NCI-H226 (cell line): Measurements from ENCODE around the gene HS3ST4.

Experiments
- DNase-seq: peaks from one replicate; pipeline ENCODE4 v3.0.0-alpha.2; 2015

The HS3ST4 gene

DNA sequence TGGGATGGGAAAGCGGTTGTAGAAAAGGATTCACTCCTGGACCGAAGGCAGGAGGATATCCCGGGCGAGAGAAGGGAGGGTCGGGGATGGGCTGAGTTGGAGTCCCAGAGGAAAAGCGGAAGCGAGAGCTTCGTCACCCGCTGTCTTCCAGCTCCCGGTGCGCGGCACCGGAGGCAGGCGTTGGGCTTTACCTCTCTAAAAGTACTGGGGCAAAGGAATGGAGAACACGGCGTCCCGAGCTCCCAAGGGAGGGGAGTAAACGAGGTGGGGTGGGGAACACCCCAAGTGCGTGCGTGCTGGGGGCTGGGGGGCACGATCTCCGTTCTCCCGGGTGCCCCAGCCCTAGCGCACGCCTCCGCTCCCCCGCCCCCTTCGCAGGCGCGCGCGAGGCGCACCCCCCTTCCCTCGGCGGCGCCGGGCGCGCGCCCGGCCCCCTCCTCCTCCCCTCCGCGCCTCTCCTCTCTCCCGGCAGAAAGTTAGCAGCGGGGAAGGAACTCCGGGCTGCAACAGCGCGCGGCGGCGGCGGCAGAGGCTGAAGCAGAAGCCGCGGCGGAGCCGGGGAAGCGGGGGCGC, at the start of gene HS3ST4:
TSS of gene HS3ST4 (plus strand) at position 441 of the 573 bp plus-strand sequence.
- DNase-seq = no peak

DNA sequence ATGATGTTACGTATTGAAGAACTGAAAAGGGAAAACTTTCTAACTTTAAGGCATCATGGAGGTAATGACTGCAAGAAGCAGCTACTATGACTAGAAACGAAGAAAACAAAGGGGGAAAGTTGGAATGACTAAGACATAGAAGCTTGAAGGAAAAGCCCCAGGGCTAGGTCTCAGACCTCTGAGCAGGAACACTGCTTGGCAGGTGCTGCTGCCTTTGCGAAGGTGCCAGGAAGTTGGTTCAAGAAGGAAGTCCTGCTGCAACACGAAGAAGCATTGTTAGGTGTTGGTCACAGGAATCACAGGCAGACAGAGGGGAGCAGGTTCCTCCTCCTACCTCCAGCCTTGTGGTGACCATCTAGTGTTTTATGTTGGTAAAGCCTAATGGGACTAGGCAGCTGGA, 48.1 kb upstream of the HS3ST4 start:
- no peak for DNase-seq

DNA sequence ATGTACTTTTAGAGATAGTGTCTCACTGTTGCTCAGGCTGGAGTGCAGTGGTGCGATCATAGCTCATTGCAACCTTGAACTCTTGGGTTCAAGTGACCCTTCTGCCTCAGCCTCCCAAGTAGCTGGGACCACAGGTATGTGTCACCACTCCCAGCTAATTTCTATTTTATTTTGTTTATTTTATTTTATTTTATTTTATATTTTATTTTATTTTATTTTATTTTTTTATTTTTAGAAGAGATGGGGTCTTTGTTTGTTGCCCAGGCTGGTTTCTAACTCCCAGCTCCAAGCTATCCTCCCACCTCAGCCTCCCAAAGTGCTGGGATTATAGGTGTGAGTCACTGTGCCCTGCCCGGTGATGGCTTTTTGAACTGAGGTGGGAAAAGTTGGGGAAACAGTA, 35.1 kb upstream of the HS3ST4 start:
- DNase-seq = no peak

DNA sequence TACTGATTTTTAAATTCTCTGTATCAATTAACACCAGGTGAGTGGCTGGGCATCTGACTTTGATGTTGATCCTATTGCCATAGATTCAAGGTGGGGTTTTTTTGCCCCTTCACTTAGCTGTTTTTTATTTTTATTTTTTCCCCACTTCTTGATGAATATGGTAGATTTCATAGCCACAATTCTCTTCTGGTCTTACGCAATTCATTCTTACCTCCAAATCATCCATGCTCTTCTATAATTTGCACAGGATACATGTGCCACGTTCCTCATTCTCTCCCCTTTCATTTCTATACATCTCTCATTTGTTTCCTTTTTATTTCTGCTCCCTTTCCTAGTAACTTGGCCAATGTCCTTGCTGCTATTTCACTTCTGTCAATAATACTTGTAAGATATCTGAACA, 14.9 kb upstream of the HS3ST4 start:
- no peak for DNase-seq

DNA sequence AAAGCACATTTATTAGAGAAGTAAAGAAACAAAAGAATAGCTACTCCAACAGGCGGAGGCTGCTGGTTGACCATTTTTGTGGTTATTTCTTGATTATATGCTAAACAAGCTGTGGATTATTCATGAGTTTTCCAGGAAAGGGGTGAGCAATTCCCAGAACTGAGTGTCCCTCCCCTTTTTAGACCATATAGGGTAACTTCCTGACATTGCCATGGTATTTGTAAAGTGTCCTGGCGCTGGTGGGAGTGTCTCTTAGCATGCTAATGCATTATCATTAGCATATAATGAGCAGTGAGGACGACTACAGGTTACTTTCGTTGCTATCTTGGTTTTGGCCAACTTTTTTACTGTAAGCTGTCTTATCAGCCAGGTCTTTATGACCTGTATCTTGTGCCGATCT, 12.2 kb upstream of the HS3ST4 start:
- no peak for DNase-seq

DNA sequence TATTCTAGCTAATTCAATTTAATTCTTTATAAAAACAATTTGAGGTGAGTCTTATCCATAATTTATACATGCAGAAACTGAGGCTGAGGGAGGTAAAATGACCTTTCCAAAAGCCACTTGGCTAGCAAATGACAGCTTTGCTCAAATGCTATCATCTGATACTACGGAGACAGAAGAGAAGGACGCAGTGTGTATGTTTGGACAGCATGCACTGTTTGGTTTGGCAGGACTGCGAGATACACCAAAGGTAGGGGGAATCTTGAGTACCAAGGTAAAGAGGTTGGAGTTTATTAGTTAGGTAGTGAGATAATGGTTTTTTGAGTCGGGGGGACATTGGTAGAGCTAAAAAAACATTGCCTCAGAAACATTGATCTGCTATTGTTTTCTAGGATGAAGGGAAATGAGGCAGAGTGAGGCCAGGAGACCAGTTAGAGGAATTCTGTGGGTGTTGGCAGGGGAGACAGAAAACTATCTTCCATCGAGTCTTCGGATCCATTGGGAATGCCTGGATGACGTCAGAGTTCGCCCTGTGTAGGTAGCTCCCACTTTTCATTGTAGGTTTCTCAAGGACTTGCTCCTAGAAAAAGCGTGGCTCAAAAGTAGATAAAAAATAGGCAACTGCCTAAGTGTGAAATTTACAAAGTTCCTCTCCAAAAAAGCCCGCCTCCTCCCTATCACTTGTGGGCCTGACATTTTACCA, 2.5 kb upstream of the HS3ST4 start:
- DNase-seq = no peak

DNA sequence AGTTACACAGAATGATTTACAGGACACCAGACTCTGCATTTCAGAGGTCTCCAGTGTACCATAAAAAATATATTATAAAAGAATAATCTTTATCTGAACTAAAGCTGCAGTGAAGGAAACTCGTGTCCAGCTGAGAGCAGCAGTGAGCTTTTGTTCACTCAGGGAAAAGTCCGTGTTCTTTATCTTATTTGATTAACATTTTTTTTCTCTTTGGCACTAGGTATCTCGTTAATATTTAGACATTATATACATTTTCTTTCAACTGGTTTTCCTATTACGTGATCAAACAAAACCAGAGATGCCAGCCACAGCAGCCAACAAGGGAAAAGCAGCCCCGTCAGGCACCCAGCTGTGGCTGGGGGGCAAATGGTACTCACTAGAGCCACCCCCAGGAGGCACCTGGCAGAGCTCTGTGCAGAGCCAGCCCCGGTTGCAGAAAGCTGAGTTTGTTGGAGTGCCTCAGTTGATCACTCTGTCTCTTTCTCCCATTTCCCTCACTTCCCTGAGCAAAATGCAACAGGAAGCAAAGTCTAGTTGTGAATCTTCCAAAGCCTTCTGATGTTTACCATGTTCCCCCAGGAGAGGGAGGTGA, 1.1 kb upstream of the HS3ST4 start:
- DNase-seq = no peak

DNA sequence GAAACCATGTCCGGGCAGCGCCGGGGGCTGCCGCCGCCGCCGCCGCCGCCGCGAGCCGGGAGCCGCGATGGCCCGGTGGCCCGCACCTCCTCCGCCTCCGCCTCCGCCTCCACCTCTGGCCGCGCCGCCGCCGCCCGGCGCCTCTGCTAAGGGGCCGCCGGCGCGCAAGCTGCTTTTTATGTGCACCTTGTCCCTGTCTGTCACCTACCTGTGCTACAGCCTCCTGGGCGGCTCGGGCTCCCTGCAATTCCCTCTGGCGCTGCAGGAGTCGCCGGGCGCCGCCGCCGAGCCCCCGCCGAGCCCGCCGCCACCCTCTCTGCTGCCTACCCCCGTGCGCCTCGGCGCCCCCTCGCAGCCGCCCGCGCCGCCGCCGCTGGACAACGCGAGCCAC, 587 bp downstream of the HS3ST4 start:
- no peak for DNase-seq

DNA sequence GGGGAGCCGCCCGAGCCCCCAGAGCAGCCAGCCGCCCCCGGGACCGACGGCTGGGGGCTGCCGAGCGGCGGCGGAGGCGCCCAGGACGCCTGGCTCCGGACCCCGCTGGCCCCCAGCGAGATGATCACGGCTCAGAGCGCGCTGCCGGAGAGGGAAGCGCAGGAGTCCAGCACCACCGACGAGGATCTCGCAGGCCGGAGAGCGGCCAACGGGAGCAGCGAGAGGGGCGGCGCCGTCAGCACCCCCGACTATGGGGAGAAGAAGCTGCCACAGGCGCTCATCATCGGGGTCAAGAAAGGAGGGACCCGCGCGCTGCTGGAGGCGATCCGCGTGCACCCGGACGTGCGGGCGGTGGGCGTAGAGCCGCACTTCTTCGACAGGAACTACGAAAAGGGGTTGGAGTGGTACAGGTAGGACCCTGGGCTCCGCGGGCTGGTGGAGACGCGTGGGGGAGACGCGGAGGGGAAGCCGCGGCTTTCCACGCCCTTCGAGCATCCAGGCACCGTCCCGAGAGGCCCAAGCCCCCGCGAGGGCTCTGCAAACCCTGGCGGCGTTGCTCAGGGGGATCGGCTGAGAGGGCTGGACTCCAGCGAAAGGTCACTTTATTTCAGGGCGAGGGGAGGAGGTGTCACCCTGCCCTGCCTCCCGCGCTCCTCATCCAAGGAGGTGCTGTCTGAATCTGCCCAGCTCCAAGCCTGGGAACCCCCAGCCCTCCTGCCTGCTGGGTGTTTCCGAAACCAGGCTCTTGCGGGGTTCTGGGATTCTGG, 1.2 kb downstream of the HS3ST4 start:
- no peak for DNase-seq

DNA sequence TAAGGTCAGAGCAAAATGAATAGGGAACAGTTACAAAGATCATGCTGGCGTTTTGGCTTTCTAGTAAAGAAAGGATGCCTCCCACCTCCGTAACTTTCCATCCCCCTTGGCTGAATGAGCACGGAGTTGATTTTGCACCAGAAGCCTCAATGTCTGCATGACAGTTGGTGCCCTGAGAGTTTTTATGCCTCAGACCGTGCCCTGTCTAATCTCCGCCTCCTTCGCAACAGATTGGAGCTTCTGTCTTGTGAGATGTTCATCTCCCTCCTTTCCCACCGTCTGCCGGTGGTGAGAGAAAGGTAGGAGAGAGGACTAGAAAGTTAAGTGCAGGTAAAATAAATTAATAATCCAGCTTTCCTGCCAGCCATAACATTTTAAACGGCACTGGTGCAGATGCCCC, 1.9 kb downstream of the HS3ST4 start:
- no peak for DNase-seq

DNA sequence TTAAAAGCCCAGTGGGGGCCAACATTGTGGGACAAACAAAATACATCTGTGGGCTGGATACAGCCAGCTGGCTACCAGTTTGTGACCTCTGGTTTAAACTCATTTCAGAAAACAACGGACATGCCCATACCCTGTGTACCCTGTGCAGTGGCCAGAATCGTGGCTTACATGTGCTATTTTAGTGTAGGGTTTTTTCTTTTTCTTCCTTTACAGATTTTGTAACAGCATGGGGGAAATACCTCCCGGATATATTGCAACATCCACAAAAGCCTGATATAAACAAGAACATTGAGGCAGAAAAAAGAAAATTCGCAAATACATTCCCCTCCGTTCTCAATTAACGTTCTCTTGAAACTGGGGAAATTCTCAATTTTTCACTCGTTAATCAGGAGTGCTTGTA, 7.3 kb downstream of the HS3ST4 start:
- no peak for DNase-seq

DNA sequence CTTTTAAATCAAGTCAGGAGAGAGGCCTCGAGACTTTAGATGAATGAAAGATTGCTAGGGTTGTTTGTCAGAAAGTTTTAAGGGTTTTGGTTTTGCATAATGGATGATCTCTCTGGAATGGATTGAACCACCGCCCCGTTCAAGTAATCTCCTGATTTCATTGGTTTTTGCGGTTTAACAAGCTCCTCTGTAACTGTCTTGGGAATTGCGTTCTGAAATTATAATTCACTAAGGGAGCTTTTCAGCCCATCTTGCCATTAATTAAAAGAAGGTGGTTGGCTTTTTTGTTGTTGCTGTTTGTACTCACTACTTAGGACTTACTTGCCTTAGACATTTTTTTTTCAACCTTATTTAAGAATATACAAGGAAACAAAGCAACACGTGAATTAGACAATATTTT, 8.8 kb downstream of the HS3ST4 start:
- no peak for DNase-seq

DNA sequence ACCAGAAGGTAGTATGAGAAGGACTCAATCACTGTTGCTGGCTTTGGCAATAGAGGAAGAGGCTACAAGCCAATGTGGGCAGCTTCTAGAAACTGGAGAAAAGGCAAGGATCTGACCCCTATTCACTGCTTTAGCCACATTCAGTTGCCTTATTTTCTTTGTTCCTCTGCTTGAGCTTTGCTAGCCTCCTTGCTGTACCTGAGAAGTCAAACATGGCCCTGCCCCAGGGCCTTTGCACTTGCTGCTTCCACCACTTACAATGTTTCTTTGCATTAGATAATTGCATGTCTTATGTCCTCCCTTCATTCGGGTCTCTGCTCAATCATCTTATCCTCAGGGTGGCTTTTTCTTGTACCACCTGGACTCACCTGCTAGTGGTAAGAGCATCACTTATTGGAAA, 15.8 kb downstream of the HS3ST4 start:
- no peak for DNase-seq

DNA sequence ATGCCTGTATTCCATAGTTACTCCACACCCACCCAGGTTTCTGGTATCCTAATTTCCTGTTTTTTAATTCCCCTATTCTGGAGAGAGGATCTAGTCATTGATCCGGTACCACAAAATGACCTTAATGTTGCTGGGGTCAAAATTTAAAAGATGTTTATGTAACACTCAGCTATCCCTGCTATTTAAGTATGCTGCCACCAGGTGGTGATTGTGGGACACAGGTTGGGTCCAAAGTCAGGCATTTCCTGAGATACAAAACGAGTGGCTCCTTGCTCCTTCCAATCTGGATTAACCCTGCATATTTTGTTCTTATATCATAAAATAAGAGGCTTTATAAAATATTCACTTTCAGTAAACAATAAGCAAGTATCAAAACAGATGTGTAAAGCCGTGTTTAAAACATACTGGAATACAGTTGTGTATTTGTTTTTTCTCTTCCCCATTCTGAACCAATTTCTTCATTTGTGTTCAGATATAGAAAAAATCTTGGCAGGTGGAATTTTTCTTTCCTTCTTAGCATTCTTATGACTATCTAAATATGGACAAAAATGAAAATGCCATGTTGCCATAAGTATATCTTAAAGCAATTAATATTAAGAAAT, 16.3 kb downstream of the HS3ST4 start:
- no peak for DNase-seq

DNA sequence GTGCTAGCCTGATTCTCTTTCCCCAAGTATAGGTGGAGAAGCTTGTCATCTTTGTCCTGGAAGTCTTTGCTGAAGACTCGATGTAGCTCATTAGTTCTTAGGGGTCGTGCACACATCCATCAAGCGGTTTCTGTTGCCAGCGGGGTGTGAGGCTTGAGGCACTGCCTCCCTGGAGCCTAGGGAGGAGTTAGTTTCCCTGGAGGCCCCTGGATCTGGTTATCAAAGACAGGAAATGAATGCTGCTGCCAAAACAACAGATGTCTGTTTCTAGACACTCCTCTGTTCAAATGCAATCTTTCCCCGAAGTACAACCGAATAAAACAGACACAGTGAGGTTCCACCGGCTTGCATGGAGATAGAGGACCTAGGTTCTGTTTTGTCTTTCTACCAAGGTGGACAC, 17.5 kb downstream of the HS3ST4 start:
- DNase-seq = no peak

DNA sequence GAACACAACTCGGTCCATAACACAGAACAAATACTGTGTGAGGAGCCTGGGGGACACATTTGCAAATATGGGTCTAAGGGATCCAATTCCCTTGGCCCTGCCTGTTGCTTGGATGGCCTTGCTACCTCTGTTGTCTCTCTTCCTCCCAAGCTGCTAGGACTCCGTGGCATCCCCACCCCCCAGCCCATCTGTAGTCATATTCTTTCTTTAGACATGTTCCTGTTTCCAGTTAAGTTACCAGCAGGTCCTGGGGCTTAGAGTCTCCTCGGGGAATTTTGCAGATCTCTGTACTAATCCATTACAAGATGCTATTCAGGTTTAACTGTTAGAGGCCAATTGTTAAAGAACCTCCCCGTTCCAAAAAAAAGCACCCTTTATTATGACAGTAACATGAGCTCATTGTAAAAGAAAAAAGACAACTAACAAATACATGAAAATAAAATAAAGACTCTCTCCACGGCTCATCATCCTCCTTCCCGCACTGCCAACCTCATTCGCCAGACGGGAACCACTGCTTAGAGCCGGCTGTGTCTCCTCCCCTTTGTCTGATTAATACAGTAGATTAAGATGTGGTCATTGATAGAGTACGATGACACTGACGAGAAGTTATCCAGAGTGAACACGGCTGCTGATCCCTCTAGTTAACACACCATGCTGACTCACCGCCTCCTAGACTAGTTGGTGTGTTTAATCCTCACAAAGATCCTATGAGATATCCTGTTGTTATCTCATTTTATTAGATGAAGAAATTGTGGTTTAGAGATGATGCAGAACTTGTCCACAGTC, 22.2 kb downstream of the HS3ST4 start:
- DNase-seq = no peak

DNA sequence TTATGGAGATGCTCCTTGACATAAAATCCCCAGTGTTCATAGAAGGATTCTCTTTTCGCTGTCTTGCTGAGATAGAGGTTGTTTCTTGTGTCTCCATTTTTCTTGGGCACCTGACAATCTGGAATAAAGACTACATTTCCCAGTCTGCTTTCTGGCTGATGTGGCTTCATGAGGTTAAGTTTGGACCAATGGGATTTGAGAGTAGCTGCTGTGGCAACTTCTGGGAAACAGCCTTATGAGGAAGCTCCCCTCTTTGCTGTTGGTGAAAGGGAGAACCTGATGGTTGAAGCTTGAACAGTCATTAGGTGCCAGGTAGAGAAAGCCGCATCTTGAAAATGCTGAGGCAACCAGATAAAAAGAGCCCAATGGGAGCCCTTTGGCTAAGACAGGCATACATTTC, 24.4 kb downstream of the HS3ST4 start:
- no peak for DNase-seq

DNA sequence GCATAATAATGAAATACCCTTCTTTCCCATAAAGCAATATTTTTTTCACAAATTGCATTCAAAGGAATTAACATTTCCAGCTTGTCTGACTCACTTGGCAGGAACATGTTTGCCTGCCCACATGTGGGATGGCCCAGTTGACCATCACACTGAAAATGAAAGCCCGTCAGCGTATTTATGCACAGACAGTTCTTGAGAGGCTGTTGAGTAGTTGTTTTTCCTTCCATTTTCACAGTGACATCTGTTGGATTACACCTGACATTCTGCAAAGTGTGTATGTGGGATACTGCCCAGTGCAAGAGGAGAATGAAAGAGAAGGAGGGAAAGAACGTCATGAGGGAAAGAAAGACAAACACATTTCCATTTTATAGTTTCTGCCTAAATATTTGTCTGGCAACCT, 29.7 kb downstream of the HS3ST4 start:
- DNase-seq = no peak

DNA sequence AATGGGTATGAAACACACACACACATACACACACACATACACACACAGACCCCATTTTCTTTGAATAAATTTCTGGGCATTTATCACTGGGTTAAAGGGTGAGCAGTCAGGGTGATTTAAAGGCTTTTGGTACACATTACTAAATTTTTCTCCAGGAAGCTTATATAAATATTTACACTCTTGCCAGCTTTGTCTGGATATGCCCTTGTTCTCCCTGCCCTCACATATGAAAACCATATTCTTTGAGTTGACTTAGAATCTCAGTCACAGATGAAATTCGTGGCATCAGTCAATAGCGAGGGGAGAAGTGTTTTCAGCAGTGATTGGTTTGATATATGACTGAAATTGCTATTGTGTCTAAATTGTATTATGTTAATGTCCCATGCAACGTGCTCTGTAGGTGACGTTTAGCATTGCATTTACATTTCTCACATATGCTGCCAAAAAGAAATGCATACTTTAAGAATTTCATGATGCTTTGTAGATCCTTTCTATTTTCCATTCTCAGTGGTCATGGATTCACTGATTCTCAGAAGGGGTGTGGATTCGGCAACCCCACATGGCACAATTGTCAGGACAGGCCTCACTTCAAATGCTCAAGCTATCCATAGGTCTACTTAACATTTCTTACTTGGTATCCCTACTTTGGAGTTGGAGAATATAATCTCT, 34.8 kb downstream of the HS3ST4 start:
- DNase-seq = no peak

DNA sequence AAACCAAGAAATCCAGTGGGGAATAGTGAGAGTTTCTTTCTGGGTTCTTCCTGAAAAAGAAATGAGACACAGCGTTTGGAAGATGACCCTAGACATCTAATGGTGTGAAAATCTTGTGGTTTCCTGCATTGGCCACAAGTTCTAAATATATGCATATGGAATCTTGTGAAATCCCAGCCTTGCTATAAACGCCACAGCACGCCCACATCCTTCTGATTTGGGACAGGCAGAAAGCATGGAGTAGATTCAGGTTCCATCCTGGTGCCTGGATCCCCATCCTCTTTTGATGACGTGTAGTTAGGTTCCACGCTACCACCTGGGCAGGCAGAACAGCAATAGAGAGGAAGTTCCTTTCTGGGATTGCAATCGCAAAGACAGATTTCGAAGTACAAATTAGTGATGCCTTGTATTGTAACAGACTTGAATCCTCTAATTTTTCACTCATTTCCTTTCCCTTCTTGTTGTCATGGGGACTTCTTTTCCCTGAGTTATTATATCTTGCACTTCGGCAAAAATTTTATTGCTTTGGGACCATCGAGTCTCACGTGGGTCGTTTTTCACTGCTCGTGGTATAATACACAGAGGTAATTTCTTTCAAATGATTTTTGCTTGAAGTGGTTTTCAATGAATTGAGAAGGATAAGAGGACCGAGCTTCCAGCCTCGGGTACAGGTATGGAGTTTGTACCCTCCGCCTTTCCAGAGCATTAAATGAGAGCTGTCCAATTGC, 37.6 kb downstream of the HS3ST4 start:
- no peak for DNase-seq

DNA sequence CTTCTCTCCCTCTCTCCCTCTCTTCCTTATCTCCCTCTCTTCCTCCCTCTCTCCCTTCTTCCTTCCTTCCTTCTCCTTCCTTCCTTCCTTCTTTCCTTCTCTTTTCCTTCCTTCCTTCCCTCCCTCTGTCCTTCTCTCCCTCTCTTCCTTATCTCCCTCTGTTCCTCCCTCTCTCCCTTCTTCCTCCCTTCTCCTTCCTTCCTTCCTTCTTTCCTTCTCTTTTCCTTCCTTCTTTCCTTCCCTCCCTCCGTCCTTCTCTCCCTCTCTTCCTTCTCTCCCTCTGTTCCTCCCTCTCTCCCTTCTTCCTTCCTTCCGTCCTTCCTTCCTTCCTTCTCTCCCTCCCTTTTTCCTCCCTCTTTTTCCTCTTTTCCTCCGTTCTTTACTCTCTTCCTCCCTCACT, 38.6 kb downstream of the HS3ST4 start:
- no peak for DNase-seq
